ENCODE data around the gene HS6ST1.

Gene HS6ST1

GRCh38 chr2:128347701-128348539 lies 29.3 kb upstream of the HS6ST1 start:
- no peak for DNase-seq

- DNase-seq = no peak
These were observed 28.5 kb upstream of the HS6ST1 start for GRCh38 chr2:128347171-128347558.

- no peak for DNase-seq
These were observed 27.9 kb upstream of the HS6ST1 start for GRCh38 chr2:128346291-128347170.

GRCh38 chr2:128345436-128346165 lies 26.9 kb upstream of the HS6ST1 start:
- DNase-seq = no peak

- no peak for DNase-seq
These were observed 25.4 kb upstream of the HS6ST1 start for GRCh38 chr2:128344101-128344500.

- DNase-seq = no peak
These were observed 24.8 kb upstream of the HS6ST1 start for GRCh38 chr2:128343459-128343858.

GRCh38 chr2:128342550-128342949 lies 23.9 kb upstream of the HS6ST1 start:
- no peak for DNase-seq

GRCh38 chr2:128341621-128342020 lies 23.0 kb upstream of the HS6ST1 start:
- DNase-seq = no peak

- DNase-seq = no peak
These were observed 13.5 kb upstream of the HS6ST1 start for GRCh38 chr2:128332091-128332634.

GRCh38 chr2:128330583-128330982 lies 11.9 kb upstream of the HS6ST1 start:
- DNase-seq = no peak

GRCh38 chr2:128329607-128330006 lies 10.9 kb upstream of the HS6ST1 start:
- DNase-seq = no peak

- peak in 1 of 2 donors; percentile 8 for DNase-seq
These were observed 8.7 kb upstream of the HS6ST1 start for GRCh38 chr2:128327180-128327964.

GRCh38 chr2:128326346-128326745 lies 7.7 kb upstream of the HS6ST1 start:
- DNase-seq = no peak

- peak in 1 of 2 donors; percentile 9 for DNase-seq
These were observed 7.0 kb upstream of the HS6ST1 start for GRCh38 chr2:128325611-128326181.

- peak in 1 of 2 donors; percentile 8 for DNase-seq
These were observed 6.3 kb upstream of the HS6ST1 start for GRCh38 chr2:128324897-128325410.

- DNase-seq = peak in 1 of 2 donors; percentile 10
These were observed 5.6 kb upstream of the HS6ST1 start for GRCh38 chr2:128324008-128324896.

GRCh38 chr2:128323555-128323931 lies 4.9 kb upstream of the HS6ST1 start:
- DNase-seq = no peak

GRCh38 chr2:128322715-128323554 lies 4.3 kb upstream of the HS6ST1 start:
- DNase-seq = peak in 1 of 2 donors; percentile 10
